OCI-LY1 (cell line): ENCODE data around the gene ZNF804B.

Experiments
- H2AFZ ChIP-seq: fragments of 200-600 bp; sonication (generic), shearing (Covaris generic); 2 replicates; pipeline ENCODE4 v1.6.0; 2014; ENCODE audit warnings: antibody characterized with exemption, mild to moderate bottlenecking, low read length
- H3F3A ChIP-seq: fragments of 200-600 bp; sonication (generic), shearing (Covaris generic); 2 replicates; pipeline ENCODE4 v1.6.0; 2014; ENCODE audit warnings: mild to moderate bottlenecking, antibody characterized with exemption, low read length, moderate library complexity; ENCODE audit not compliant: insufficient read depth
- H3K27ac ChIP-seq: fragments of 200-600 bp; sonication (generic); 2 replicates; pipeline ENCODE4 v1.5.1; 2014; ENCODE audit warnings: low read length, mixed run types, mild to moderate bottlenecking, low read depth; ENCODE audit not compliant: poor library complexity, severe bottlenecking
- H3K27me3 ChIP-seq: fragments of 200-600 bp; sonication (generic); 2 replicates; pipeline ENCODE4 v1.6.0; 2014; ENCODE audit warnings: antibody characterized with exemption, mild to moderate bottlenecking, low read length, moderate library complexity; ENCODE audit not compliant: insufficient read depth
- H3K36me3 ChIP-seq: fragments of 200-600 bp; sonication (generic); 2 replicates; pipeline ENCODE4 v1.6.1; 2014; ENCODE audit warnings: mild to moderate bottlenecking, antibody characterized with exemption, low read length, moderate library complexity, mixed read lengths; ENCODE audit not compliant: insufficient read depth
- H3K4me1 ChIP-seq: fragments of 200-600 bp; sonication (generic); 2 replicates; pipeline ENCODE4 v1.5.1; 2014; ENCODE audit warnings: mild to moderate bottlenecking, low read length, moderate library complexity; ENCODE audit not compliant: insufficient read depth, severe bottlenecking
- H3K4me2 ChIP-seq: fragments of 200-600 bp; sonication (generic), shearing (Covaris generic); 2 replicates; pipeline ENCODE4 v1.6.1; 2014; ENCODE audit warnings: low read length
- H3K4me3 ChIP-seq: fragments of 200-600 bp; sonication (generic); 2 replicates; pipeline ENCODE4 v1.5.1; 2014; ENCODE audit warnings: low read length, low read depth, mild to moderate bottlenecking, mixed read lengths; ENCODE audit not compliant: poor library complexity, severe bottlenecking
- H3K79me2 ChIP-seq: fragments of 200-600 bp; shearing (Covaris generic); 2 replicates; pipeline ENCODE4 v1.6.1; 2016; ENCODE audit warnings: mixed run types, low read length, mixed read lengths; ENCODE audit not compliant: insufficient read depth
- H3K9ac ChIP-seq: fragments of 200-600 bp; sonication (generic), shearing (Covaris generic); 2 replicates; pipeline ENCODE4 v1.6.1; 2014; ENCODE audit warnings: mild to moderate bottlenecking, low read length, mixed read lengths
- H3K9me2 ChIP-seq: fragments of 200-600 bp; sonication (generic), shearing (Covaris generic); 2 replicates; pipeline ENCODE4 v1.6.1; 2014; ENCODE audit warnings: low read depth, mild to moderate bottlenecking, low read length, mixed read lengths
- H3K9me3 ChIP-seq: fragments of 200-600 bp; shearing (Covaris generic); 2 replicates; pipeline ENCODE4 v1.6.1; 2014; ENCODE audit warnings: low read length, mixed read lengths
- H4K20me1 ChIP-seq: fragments of 200-600 bp; sonication (generic), shearing (Covaris generic); 2 replicates; pipeline ENCODE4 v1.6.0; 2016; ENCODE audit warnings: mild to moderate bottlenecking, low read length; ENCODE audit not compliant: insufficient read depth
- EZH2 ChIP-seq: fragments of 200-600 bp; sonication (generic), shearing (Covaris generic); IDR thresholded peaks from 2 replicates; pipeline ENCODE4 v1.8.0; 2017; ENCODE audit warnings: borderline replicate concordance, mixed run types, mild to moderate bottlenecking, antibody characterized with exemption, low read length, moderate library complexity, mixed read lengths
- TF ChIP-seq, protein P1 (sequence below): fragments of 200-600 bp; sonication (generic), shearing (Covaris generic); IDR thresholded peaks from 2 replicates; pipeline ENCODE4 v1.5.1; 2017; ENCODE audit warnings: mild to moderate bottlenecking, antibody characterized with exemption, low read length, moderate library complexity, mixed read lengths

The ZNF804B gene

DNA sequence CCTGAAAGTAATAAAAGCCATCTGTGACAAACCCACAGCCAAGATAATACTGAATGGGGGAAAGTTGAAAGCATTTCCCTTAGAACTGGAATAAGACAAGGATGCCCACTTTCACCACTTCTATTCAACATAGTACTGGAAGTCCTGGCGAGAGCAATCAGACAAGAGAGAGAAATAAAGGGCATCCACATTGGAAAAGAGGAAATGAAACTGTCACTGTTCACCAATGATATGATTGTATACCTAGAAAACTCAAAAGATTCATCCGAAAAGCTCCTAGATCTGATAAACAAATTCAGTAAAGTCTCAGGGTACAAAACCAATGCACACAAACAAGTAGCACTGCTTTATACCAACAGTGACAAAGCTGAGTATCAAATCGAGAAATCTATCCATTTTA, 617.7 kb downstream of the ZNF804B start:
- Histone ChIP-seq H3K36me3 (no peaks in the 10 kb centered on the region), H3K4me1 (no peaks in the 10 kb centered on the region)

DNA sequence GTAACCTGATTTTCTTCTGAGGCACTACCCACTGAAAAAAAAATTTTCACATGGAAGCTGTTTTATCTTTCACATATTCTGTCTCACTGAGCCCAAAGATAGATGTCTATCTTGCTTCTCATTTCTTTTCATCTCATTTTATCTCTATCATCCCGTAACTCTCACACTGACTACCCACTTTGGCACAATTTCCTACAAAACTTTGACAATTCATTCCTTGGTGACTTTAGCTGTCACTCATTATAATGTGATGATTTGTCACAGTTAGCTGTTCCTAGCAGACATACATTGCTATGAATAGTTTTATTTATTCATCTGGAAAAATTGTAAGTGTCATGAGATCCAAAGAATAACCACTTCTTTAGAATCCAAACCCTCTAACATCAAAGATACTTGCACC, 625.9 kb downstream of the ZNF804B start:
- Histone ChIP-seq H3K27ac (no peak overlapping the region), H3K9ac (no peak overlapping the region), H3K4me2 (no peak overlapping the region), H3K36me3 (no peaks in the 10 kb centered on the region), H3K27me3 (no peaks in the 10 kb centered on the region), H2AFZ (no peak overlapping the region), H3F3A (no peaks in the 10 kb centered on the region), H3K4me3 (no peak overlapping the region), H3K4me1 (no peaks in the 10 kb centered on the region), H3K79me2 (no peaks in the 10 kb centered on the region), H3K9me3 (no peaks in the 10 kb centered on the region), H3K9me2 (no peaks in the 10 kb centered on the region), H4K20me1 (no peaks in the 10 kb centered on the region)
- TF ChIP-seq, protein P1, sequence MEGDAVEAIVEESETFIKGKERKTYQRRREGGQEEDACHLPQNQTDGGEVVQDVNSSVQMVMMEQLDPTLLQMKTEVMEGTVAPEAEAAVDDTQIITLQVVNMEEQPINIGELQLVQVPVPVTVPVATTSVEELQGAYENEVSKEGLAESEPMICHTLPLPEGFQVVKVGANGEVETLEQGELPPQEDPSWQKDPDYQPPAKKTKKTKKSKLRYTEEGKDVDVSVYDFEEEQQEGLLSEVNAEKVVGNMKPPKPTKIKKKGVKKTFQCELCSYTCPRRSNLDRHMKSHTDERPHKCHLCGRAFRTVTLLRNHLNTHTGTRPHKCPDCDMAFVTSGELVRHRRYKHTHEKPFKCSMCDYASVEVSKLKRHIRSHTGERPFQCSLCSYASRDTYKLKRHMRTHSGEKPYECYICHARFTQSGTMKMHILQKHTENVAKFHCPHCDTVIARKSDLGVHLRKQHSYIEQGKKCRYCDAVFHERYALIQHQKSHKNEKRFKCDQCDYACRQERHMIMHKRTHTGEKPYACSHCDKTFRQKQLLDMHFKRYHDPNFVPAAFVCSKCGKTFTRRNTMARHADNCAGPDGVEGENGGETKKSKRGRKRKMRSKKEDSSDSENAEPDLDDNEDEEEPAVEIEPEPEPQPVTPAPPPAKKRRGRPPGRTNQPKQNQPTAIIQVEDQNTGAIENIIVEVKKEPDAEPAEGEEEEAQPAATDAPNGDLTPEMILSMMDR = no peak
- no peak for TF ChIP-seq EZH2

More for the DNA sequence above, 617.7 kb downstream of the ZNF804B start:
- H3K79me2 ChIP-seq = no peaks in the 10 kb centered on the region
- H3K9me2 ChIP-seq = no peaks in the 10 kb centered on the region
- H3K9ac ChIP-seq = no peak overlapping the region
- no peak overlapping the region for H3K4me3 ChIP-seq
- TF ChIP-seq EZH2 = no peak
- TF ChIP-seq, protein P1 = no peak
- H3K4me2 ChIP-seq = no peak overlapping the region
- no peak overlapping the region for H2AFZ ChIP-seq
- H3K27me3 ChIP-seq = no peaks in the 10 kb centered on the region
- H3K27ac ChIP-seq = no peak overlapping the region
- no peaks in the 10 kb centered on the region for H3F3A ChIP-seq
- no peaks in the 10 kb centered on the region for H4K20me1 ChIP-seq
- no peaks in the 10 kb centered on the region for H3K9me3 ChIP-seq
